Memory B cell (primary cell): Measurements from ENCODE around the gene NOVA2.

Source experiments
- ATAC-seq: fragments of 150-1000 bp; cut with Tn5 transposase; 2 replicates; pipeline ENCODE4 v1.10.0; 2021; ENCODE audit warnings: low read depth, mild to moderate bottlenecking, moderate library complexity
- DNase-seq, 2 donors: peaks; one replicate each; pipeline ENCODE4 v3.0.0; 2022; ENCODE audit warnings: low spot score in 2 of 2
- H3K27ac Mint-ChIP-seq: one replicate; pipeline ENCODE4 v1.8.0; 2022; ENCODE audit warnings: mild to moderate bottlenecking, moderate library complexity, mixed read lengths
- H3K27me3 Mint-ChIP-seq: one replicate; pipeline ENCODE4 v1.8.0; 2022; ENCODE audit warnings: mixed read lengths
- H3K36me3 Mint-ChIP-seq: one replicate; pipeline ENCODE4 v1.8.0; 2022; ENCODE audit warnings: mild to moderate bottlenecking, mixed read lengths
- H3K4me1 Mint-ChIP-seq: one replicate; pipeline ENCODE4 v1.8.0; 2022; ENCODE audit warnings: mixed read lengths
- H3K4me3 Mint-ChIP-seq: one replicate; pipeline ENCODE4 v1.8.0; 2022; ENCODE audit warnings: mild to moderate bottlenecking, moderate library complexity, mixed read lengths
- H3K9me3 Mint-ChIP-seq: one replicate; pipeline ENCODE4 v1.8.0; 2022; ENCODE audit warnings: mixed read lengths

NOVA2 gene

DNA sequence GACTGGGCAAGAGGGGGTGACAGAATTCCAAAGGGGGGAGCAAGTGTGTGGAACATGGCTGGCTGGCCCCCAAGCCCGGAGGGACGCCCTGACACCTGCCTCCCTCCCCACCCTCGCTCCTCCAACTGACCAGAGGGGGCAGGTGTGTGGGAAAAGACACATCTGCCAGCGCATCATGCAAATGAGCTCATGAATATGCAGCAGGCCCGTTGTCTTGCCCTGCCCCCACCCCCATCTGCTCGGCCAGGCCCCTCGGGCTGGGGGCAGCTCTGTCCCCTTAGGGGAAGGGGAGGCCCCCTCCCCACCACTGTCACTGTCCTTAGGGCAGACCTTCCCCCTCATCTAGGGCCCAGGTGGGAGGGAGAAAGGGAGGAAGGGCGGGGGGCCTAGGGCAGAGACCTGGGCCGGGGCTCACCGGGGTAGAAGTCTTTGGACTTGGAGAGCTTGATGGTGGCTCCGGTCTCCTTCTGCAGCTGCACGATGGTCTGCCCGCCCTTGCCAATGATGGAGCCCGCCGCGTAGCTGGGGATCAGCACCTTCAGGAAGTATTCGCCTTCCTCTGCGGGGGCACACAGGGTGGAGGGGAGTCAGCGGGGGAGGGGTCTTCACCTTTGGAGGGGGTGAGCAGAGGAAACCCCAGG, 12.9 kb downstream of the NOVA2 start:
- Mint-ChIP-seq H3K27ac (no peak overlapping the region), H3K27me3 (peaks cover 37% of the 10 kb centered on the region), H3K4me1 (peaks cover 6% of the 10 kb centered on the region), H3K36me3 (peaks cover 1% of the 10 kb centered on the region), H3K4me3 (no peak overlapping the region), H3K9me3 (peaks cover 1% of the 10 kb centered on the region)
- DNase-seq, result no peak
- peak; percentile 39 for ATAC-seq

DNA sequence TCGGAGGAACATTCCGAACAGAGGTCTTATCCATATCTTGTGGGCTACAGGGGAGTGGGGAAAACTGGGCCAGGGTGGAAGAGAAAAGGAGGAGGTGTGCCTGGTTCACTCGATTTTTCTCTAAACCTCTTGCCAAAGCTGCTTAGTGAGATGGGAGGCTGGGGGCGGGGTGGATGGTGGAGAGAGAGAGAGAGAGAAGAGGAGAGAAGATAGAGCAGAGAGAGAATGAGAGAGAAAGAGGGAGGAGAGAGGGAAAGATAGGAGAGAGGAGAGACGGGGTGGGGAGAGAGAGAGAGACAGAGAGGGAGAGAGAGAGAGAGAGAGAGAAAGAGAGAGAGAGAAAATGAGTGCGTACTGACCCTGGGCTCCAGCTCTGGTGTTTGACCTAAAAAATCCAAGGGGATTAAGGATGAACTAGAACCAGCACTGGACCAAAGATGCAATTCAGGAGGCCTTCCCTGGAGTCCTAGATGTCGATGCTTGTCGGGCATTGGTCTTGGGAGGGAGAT, 14.1 kb downstream of the NOVA2 start:
- H3K4me1 Mint-ChIP-seq, result peaks cover 6% of the 10 kb centered on the region

GRCh38 chr19:45958769-45959516, 14.7 kb downstream of the NOVA2 start:
- peaks cover 41% of the 10 kb centered on the region for H3K27me3 Mint-ChIP-seq
- H3K9me3 Mint-ChIP-seq, result peaks cover 3% of the 10 kb centered on the region
- no peak overlapping the region for H3K27ac Mint-ChIP-seq

More for the DNA sequence above, 14.1 kb downstream of the NOVA2 start:
- Mint-ChIP-seq H3K4me3 (no peak overlapping the region), H3K27ac (no peak overlapping the region), H3K36me3 (peaks cover 1% of the 10 kb centered on the region), H3K27me3 (peaks cover 41% of the 10 kb centered on the region), H3K9me3 (peaks cover 3% of the 10 kb centered on the region)
- ATAC-seq, result no peak
- DNase-seq, result no peak

GRCh38 chr19:45958320-45958719, 15.3 kb downstream of the NOVA2 start:
- peaks cover 42% of the 10 kb centered on the region for H3K27me3 Mint-ChIP-seq
- H3K9me3 Mint-ChIP-seq, result peaks cover 3% of the 10 kb centered on the region
- H3K4me1 Mint-ChIP-seq, result peaks cover 6% of the 10 kb centered on the region
- H3K4me3 Mint-ChIP-seq, result no peak overlapping the region
- DNase-seq (no peak), ATAC-seq (no peak)
- no peak overlapping the region for H3K27ac Mint-ChIP-seq
- peaks cover 1% of the 10 kb centered on the region for H3K36me3 Mint-ChIP-seq

More at GRCh38 chr19:45958769-45959516, 14.7 kb downstream of the NOVA2 start:
- H3K4me3 Mint-ChIP-seq, result no peak overlapping the region
- peaks cover 6% of the 10 kb centered on the region for H3K4me1 Mint-ChIP-seq
- ATAC-seq (no peak), DNase-seq (no peak)
- H3K36me3 Mint-ChIP-seq, result peaks cover 1% of the 10 kb centered on the region

DNA sequence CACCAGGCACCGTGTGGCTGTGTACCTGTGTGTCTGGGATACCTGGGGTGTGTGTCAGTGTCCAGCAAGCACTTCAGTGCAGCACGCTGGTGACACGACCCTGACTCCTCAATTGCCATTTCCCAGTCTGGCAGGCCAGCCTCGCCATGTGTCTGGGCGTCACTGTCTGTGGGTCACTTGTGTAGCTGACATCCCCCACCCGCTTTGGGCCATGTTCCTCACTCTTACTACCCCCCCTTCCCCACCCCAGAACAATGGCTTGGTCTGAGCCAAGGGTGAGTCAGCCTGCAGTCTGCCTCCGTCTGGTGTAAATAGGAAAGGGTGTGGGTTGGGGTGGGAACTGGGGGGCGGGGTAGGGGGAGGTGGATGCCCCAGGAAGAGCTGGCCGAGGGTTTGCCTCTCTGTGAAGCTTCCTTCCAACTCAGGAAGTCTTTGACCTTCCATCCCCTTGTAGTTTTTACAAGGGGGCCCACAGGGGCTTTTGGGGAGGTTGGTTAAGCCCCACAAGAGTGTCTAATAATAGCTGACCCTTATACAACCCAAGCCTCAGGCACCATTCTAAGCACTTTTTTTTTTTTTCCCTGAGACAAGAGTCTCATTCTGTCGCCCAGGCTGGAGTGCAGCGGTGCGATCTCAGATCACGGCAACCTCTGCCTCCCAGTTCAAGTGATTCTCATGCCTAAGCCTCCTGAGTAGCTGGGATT, 17.6 kb downstream of the NOVA2 start:
- Mint-ChIP-seq H3K27me3 (peaks cover 35% of the 10 kb centered on the region), H3K4me1 (peaks cover 9% of the 10 kb centered on the region), H3K9me3 (peaks cover 5% of the 10 kb centered on the region), H3K4me3 (no peak overlapping the region), H3K27ac (no peak overlapping the region), H3K36me3 (no peaks in the 10 kb centered on the region)
- ATAC-seq, result no peak
- DNase-seq, result no peak

- H3K9me3 Mint-ChIP-seq, result peaks cover 5% of the 10 kb centered on the region
- no peak for DNase-seq
- no peak overlapping the region for H3K27ac Mint-ChIP-seq
- H3K27me3 Mint-ChIP-seq, result peaks cover 22% of the 10 kb centered on the region
- H3K36me3 Mint-ChIP-seq, result no peaks in the 10 kb centered on the region
- no peak overlapping the region for H3K4me3 Mint-ChIP-seq
- peaks cover 3% of the 10 kb centered on the region for H3K4me1 Mint-ChIP-seq
- no peak for ATAC-seq
These were observed 19.5 kb downstream of the NOVA2 start for GRCh38 chr19:45954156-45954555.

DNA sequence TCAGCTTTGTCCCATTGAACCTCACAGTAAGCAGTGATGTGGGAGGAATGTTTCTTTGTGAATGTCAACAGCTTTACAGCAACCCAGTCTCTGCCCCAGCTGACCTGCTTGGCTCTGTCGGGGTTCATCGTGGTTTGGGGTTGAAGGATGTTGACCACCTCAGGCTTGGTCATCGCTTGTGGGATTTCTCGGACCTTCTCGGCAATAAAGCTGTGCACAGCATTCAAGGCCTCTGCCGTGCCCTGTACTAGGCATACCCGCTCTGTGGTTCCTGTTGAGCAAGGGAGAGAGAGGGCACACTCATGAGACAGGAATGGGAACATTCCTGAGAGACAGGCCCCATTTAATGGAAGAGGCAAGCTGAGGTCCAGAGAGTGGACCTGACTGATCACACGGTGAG, 20.0 kb downstream of the NOVA2 start:
- peaks cover 3% of the 10 kb centered on the region for H3K4me1 Mint-ChIP-seq
- no peak overlapping the region for H3K4me3 Mint-ChIP-seq
- ATAC-seq (no peak), DNase-seq (no peak)
- peaks cover 18% of the 10 kb centered on the region for H3K27me3 Mint-ChIP-seq
- no peak overlapping the region for H3K27ac Mint-ChIP-seq
- no peaks in the 10 kb centered on the region for H3K36me3 Mint-ChIP-seq
- H3K9me3 Mint-ChIP-seq, result peaks cover 5% of the 10 kb centered on the region

- ATAC-seq (peak; percentile 53), DNase-seq (no peak)
- Mint-ChIP-seq H3K4me3 (peak overlapping the region; percentile 70), H3K9me3 (peaks cover 5% of the 10 kb centered on the region), H3K27ac (no peak overlapping the region), H3K36me3 (no peaks in the 10 kb centered on the region), H3K27me3 (peaks cover 13% of the 10 kb centered on the region), H3K4me1 (peaks cover 3% of the 10 kb centered on the region)
These were observed 20.8 kb downstream of the NOVA2 start for GRCh38 chr19:45952686-45953505.

DNA sequence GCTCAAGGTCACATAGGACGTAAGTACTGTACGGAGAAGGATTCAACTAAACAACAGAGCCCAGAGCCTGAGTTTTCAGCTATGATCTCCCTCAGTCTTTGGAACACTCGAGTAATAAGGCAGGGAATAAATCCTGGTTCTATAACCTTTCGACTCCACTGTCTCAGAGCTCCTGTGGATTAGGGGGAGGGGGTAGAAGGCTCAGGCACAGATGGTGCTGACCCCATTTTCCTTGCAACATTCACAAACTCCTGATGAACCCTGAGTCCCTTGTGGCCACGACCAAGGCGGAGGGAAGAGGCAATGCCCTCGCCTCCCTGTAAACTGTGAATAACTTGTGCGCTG, 21.4 kb downstream of the NOVA2 start:
- H3K4me1 Mint-ChIP-seq, result peaks cover 3% of the 10 kb centered on the region
- no peaks in the 10 kb centered on the region for H3K36me3 Mint-ChIP-seq
- H3K27me3 Mint-ChIP-seq, result peaks cover 13% of the 10 kb centered on the region
- no peak for DNase-seq
- H3K27ac Mint-ChIP-seq, result no peak overlapping the region
- peaks cover 5% of the 10 kb centered on the region for H3K9me3 Mint-ChIP-seq
- ATAC-seq, result no peak
- H3K4me3 Mint-ChIP-seq, result peak overlapping the region; percentile 30

GRCh38 chr19:45947926-45948325, 25.7 kb downstream of the NOVA2 start:
- H3K27me3 Mint-ChIP-seq, result peaks cover 3% of the 10 kb centered on the region
- no peak overlapping the region for H3K4me3 Mint-ChIP-seq
- H3K27ac Mint-ChIP-seq, result no peak overlapping the region
- DNase-seq, result no peak
- peaks cover 1% of the 10 kb centered on the region for H3K9me3 Mint-ChIP-seq
- no peaks in the 10 kb centered on the region for H3K4me1 Mint-ChIP-seq
- no peaks in the 10 kb centered on the region for H3K36me3 Mint-ChIP-seq
- no peak for ATAC-seq

DNA sequence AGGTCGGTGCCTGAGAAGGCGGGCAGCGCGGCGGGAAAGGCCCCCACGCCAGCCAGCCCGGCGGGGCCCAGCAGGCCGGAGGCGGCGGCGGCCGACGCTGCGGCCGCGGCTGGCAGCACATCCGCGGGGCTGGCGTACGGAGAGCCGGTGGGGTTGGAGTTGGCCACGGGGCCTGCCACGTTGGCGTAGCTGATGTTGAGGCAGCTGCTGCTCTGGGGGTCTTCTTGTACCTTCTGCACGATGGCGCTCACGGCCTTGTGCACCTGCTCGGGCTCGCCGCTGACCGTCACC, 33.2 kb downstream of the NOVA2 start:
- Mint-ChIP-seq H3K9me3 (no peaks in the 10 kb centered on the region), H3K27ac (no peak overlapping the region), H3K4me3 (no peak overlapping the region), H3K36me3 (no peaks in the 10 kb centered on the region), H3K27me3 (peaks cover 21% of the 10 kb centered on the region), H3K4me1 (no peaks in the 10 kb centered on the region)
- DNase-seq (no peak), ATAC-seq (no peak)

DNA sequence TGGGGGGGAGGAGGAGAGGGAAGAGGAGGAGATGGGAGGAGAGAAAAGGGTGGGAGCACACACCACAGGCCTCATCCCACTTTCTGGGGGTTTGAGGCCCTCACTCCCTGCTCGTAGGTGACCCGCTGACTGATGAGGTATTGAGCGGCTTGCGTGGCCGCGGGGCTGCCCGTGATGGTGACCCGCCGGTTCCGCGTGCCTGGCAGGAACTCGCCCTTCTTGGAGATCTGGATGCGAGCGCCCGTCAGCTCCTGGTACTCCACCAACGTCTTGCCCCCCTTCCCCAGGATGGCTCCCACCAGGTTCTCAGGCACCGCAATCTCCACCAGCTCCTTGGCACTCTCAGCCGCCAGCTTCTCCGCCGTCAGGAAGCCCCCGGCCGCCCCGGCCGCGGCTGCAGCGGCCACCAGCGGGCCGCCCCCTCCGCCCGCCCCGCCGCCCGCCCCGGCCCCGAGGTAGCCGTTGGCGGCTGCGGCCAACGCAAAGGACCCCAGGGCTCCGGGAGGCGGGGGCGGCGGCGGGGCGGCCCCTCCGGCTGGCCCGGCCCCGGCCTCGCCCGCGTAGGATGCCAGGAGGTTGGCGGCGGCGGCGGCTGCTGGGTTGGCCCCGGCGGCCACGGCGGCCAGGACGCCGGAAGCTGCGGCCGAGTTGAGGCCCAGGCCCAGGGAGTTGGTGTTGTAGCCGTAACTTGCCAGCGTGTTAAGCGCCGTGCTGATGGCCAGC, 33.7 kb downstream of the NOVA2 start:
- Mint-ChIP-seq H3K27me3 (peaks cover 21% of the 10 kb centered on the region), H3K9me3 (no peaks in the 10 kb centered on the region), H3K27ac (no peak overlapping the region), H3K4me3 (no peak overlapping the region), H3K4me1 (no peaks in the 10 kb centered on the region), H3K36me3 (no peaks in the 10 kb centered on the region)
- ATAC-seq (no peak), DNase-seq (no peak)

DNA sequence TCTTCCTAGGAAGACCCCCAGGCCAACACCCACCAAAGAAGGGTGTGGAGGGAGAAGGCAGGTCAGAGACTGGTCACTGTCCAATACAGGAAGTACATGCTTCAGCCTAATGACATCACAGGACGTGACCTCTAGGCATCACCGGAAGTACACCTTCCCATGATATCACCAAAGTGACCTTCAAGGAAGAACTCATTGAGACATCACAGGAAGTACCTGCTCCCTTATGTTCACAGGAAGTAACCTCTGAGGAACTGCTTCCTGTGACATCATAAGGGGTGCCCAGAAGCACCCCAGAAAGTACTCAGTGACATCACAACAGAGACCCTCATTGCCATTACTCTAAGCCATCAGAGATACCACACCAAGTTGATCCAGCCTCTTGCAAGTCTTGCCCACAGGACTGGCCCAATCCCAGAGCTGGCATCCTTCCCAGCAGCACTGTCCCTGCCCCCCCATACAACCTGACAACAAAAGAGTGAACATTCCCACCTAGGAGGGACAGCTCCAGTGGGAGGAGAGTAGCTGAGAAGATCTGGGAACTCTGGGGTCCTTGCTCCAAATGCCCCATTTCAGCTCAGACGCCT, 34.8 kb downstream of the NOVA2 start:
- no peaks in the 10 kb centered on the region for H3K9me3 Mint-ChIP-seq
- ATAC-seq (no peak), DNase-seq (no peak)
- peaks cover 24% of the 10 kb centered on the region for H3K27me3 Mint-ChIP-seq
- H3K36me3 Mint-ChIP-seq, result no peaks in the 10 kb centered on the region
- no peak overlapping the region for H3K4me3 Mint-ChIP-seq
- no peaks in the 10 kb centered on the region for H3K4me1 Mint-ChIP-seq
- H3K27ac Mint-ChIP-seq, result no peak overlapping the region
